PC-3 (cell line): ENCODE measurements around the gene TBC1D5. TPM values are rescaled to one million over a fixed set of nuclear protein-coding genes. Genes with fewer than 3 reads are reported as not detected.

Source experiments
- ATAC-seq: fragments of 200-7000 bp; cut with Tn5 transposase; 2 replicates; pipeline ENCODE4 v1.9.1; 2020; ENCODE audit warnings: mild to moderate bottlenecking, moderate library complexity
- BruUV-seq: library from RNA; stranded (reverse); fragments of 400-500 nt; replicated peaks from 2 replicates; lab custom pipeline; 2021; lab: Mats Ljungman, UMichigan
- CTCF ChIA-PET: fragments of 300-600 bp; sonication (Branson Sonifier 250); formaldehyde crosslinking; loops from one replicate; lab custom pipeline; 2022; ENCODE audit warnings: antibody characterized with exemption; lab: Charles Lee
- POLR2A ChIA-PET: fragments of 300-600 bp; sonication (Branson Sonifier 250); formaldehyde crosslinking; loops from one replicate; lab custom pipeline; 2022; ENCODE audit warnings: antibody characterized with exemption; ENCODE audit not compliant: unreplicated experiment; lab: Charles Lee
- DNase-seq: peaks from one replicate; pipeline ENCODE4 v3.0.0-alpha.2; 2015
- H2AFZ ChIP-seq: fragments of 300-600 bp; sonication (generic); 2 replicates; pipeline ENCODE4 v1.6.0; 2016; ENCODE audit warnings: antibody characterized with exemption, low read length
- H3F3A ChIP-seq: fragments of 300-600 bp; sonication (generic); one replicate; pipeline ENCODE4 v1.6.0; 2017; ENCODE audit warnings: antibody characterized with exemption, low read length, control low read depth, mild to moderate bottlenecking; ENCODE audit not compliant: unreplicated experiment
- H3K27ac ChIP-seq: fragments of 300-600 bp; sonication (generic); 2 replicates; pipeline ENCODE4 v1.5.1; 2016; ENCODE audit warnings: mild to moderate bottlenecking, low read length
- H3K27me3 ChIP-seq: fragments of 300-600 bp; sonication (generic); 2 replicates; pipeline ENCODE4 v1.6.1; 2016; ENCODE audit warnings: low read length, mixed read lengths
- H3K36me3 ChIP-seq: fragments of 300-600 bp; sonication (generic); 2 replicates; pipeline ENCODE4 v1.6.1; 2016; ENCODE audit warnings: low read depth, mixed run types, low read length, mixed read lengths
- H3K4me1 ChIP-seq: fragments of 300-600 bp; sonication (generic); 2 replicates; pipeline ENCODE4 v1.5.1; 2016; ENCODE audit warnings: low read length; ENCODE audit not compliant: insufficient read depth
- H3K4me2 ChIP-seq: fragments of 300-600 bp; sonication (generic); 2 replicates; pipeline ENCODE4 v1.6.0; 2016; ENCODE audit warnings: low read length
- H3K4me3 ChIP-seq: fragments of 300-600 bp; sonication (generic); 2 replicates; pipeline ENCODE4 v1.5.1; 2016; ENCODE audit warnings: mild to moderate bottlenecking, low read length, mixed read lengths
- H3K79me2 ChIP-seq: fragments of 300-600 bp; sonication (generic); 2 replicates; pipeline ENCODE4 v1.6.1; 2017; ENCODE audit warnings: low read length, mixed read lengths
- H3K9ac ChIP-seq: fragments of 300-600 bp; sonication (generic); 2 replicates; pipeline ENCODE4 v1.6.0; 2016; ENCODE audit warnings: mild to moderate bottlenecking, low read length
- H3K9me2 ChIP-seq: fragments of 300-600 bp; sonication (generic); replicated peaks from 2 replicates; pipeline ENCODE4 v1.6.1; 2016; ENCODE audit warnings: mixed run types, low read length, mixed read lengths
- H3K9me3 ChIP-seq: fragments of 300-600 bp; sonication (generic); 2 replicates; pipeline ENCODE4 v1.6.1; 2016; ENCODE audit warnings: low read length, mixed read lengths
- H4K20me1 ChIP-seq: fragments of 300-600 bp; sonication (generic); 2 replicates; pipeline ENCODE4 v1.6.1; 2016; ENCODE audit warnings: low read length, mixed read lengths
- EZH2 ChIP-seq: fragments of 300-600 bp; sonication (generic); IDR thresholded peaks from one replicate; pipeline ENCODE4 v1.6.1; 2017; ENCODE audit warnings: antibody characterized with exemption, mild to moderate bottlenecking, low read length; ENCODE audit not compliant: unreplicated experiment
- EZH2phosphoT487 ChIP-seq: fragments of 300-600 bp; sonication (generic); IDR thresholded peaks from 2 replicates; pipeline ENCODE4 v1.6.1; 2018; ENCODE audit warnings: mild to moderate bottlenecking, antibody characterized with exemption, low read length, borderline replicate concordance
- intact Hi-C: fragments of 100-400 bp; cut with micrococcal nuclease; formaldehyde crosslinking; loops from 2 replicates; pipeline ENCODE4 v1.9.0; 2023
- total RNA-seq: library from RNA; depleted of rRNA; stranded (reverse); fragments of >200 nt; gene quantifications from 2 replicates; pipeline ENCODE4 v1.2.3, GENCODE V29; 2014
- TF ChIP-seq, protein P1 (sequence below): fragments of 300-600 bp; sonication (generic); conservative IDR thresholded peaks from 2 replicates; pipeline ENCODE4 v1.5.1; 2017; ENCODE audit warnings: antibody characterized with exemption, low read depth, mild to moderate bottlenecking, low read length

Gene TBC1D5
- total RNA-seq, 1 experiment from 2014 or later = 54.5 TPM

GRCh38 chr3:17315897-17316296 is 426.5 kb downstream of the TBC1D5 start:
- no peaks in the 10 kb centered on the region for H3K9me2 ChIP-seq
- no peaks in the 10 kb centered on the region for H3K9me3 ChIP-seq
- ATAC-seq (no peak), DNase-seq (no peak)
- BruUV-seq = no TSS peak
- no peak overlapping the region for H3K4me2 ChIP-seq
- no peaks in the 10 kb centered on the region for H4K20me1 ChIP-seq
- no peak overlapping the region for H3K27ac ChIP-seq
- no peak overlapping the region for H3K9ac ChIP-seq
- no peak overlapping the region for H2AFZ ChIP-seq
- H3K4me3 ChIP-seq = no peak overlapping the region
- no peaks in the 10 kb centered on the region for H3F3A ChIP-seq
- intact Hi-C loops = no loop called here
- no peaks in the 10 kb centered on the region for H3K27me3 ChIP-seq
- H3K36me3 ChIP-seq = no peaks in the 10 kb centered on the region
- TF ChIP-seq, protein P1, sequence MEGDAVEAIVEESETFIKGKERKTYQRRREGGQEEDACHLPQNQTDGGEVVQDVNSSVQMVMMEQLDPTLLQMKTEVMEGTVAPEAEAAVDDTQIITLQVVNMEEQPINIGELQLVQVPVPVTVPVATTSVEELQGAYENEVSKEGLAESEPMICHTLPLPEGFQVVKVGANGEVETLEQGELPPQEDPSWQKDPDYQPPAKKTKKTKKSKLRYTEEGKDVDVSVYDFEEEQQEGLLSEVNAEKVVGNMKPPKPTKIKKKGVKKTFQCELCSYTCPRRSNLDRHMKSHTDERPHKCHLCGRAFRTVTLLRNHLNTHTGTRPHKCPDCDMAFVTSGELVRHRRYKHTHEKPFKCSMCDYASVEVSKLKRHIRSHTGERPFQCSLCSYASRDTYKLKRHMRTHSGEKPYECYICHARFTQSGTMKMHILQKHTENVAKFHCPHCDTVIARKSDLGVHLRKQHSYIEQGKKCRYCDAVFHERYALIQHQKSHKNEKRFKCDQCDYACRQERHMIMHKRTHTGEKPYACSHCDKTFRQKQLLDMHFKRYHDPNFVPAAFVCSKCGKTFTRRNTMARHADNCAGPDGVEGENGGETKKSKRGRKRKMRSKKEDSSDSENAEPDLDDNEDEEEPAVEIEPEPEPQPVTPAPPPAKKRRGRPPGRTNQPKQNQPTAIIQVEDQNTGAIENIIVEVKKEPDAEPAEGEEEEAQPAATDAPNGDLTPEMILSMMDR = no peak
- no peak for TF ChIP-seq EZH2
- TF ChIP-seq EZH2phosphoT487 = no peak
- no peaks in the 10 kb centered on the region for H3K4me1 ChIP-seq
- no peaks in the 10 kb centered on the region for H3K79me2 ChIP-seq
- POLR2A ChIA-PET = no interaction called here
- CTCF ChIA-PET = no interaction called here

DNA sequence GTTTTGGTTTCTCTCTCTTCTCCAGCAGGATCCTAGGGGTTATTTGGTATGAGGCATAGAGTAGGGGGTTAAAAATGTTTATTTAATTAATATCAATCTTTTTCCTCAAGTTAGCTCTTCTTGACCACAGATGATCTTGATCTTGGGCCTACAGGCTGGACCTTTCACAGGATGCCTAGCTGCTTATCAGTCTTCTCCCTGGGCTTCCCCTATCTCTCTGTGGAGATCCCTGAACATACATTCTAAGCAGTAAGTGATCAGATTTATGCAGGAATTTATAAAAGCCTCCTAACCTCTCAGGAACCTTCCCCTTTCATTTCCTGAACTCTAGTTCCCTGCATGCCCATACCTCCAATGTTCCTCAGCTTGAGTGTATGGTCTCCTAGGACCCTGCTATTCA is 428.3 kb downstream of the TBC1D5 start:
- POLR2A ChIA-PET = no interaction called here
- H4K20me1 ChIP-seq = no peaks in the 10 kb centered on the region
- no peak for DNase-seq
- ATAC-seq = no peak
- H3K4me2 ChIP-seq = no peak overlapping the region
- H3K27ac ChIP-seq = no peak overlapping the region
- intact Hi-C loops = no loop called here
- no peak overlapping the region for H3K4me3 ChIP-seq
- H3K79me2 ChIP-seq = no peaks in the 10 kb centered on the region
- no TSS peak for BruUV-seq
- no peak overlapping the region for H2AFZ ChIP-seq
- no peaks in the 10 kb centered on the region for H3K36me3 ChIP-seq
- no peaks in the 10 kb centered on the region for H3K9me2 ChIP-seq
- H3K9me3 ChIP-seq = no peaks in the 10 kb centered on the region
- H3K4me1 ChIP-seq = no peaks in the 10 kb centered on the region
- H3K9ac ChIP-seq = no peak overlapping the region
- no peaks in the 10 kb centered on the region for H3F3A ChIP-seq
- CTCF ChIA-PET = no interaction called here
- TF ChIP-seq, protein P1 = no peak
- TF ChIP-seq EZH2 = no peak
- TF ChIP-seq EZH2phosphoT487 = no peak
- no peaks in the 10 kb centered on the region for H3K27me3 ChIP-seq

GRCh38 chr3:17313746-17314145 is 428.7 kb downstream of the TBC1D5 start:
- TF ChIP-seq, protein P1 = no peak
- TF ChIP-seq EZH2 (no peak), EZH2phosphoT487 (no peak)
- no peak overlapping the region for H2AFZ ChIP-seq
- ChIA-PET POLR2A (no interaction called here), CTCF (no interaction called here)
- H3K27me3 ChIP-seq = no peaks in the 10 kb centered on the region
- H3K4me2 ChIP-seq = no peak overlapping the region
- no peak for ATAC-seq
- H3K79me2 ChIP-seq = no peaks in the 10 kb centered on the region
- no peaks in the 10 kb centered on the region for H3K9me2 ChIP-seq
- no peak overlapping the region for H3K9ac ChIP-seq
- H3K9me3 ChIP-seq = no peaks in the 10 kb centered on the region
- no peaks in the 10 kb centered on the region for H3F3A ChIP-seq
- no peak overlapping the region for H3K4me3 ChIP-seq
- H3K36me3 ChIP-seq = no peaks in the 10 kb centered on the region
- intact Hi-C loops = no loop called here
- no TSS peak for BruUV-seq
- H3K4me1 ChIP-seq = no peaks in the 10 kb centered on the region
- no peak overlapping the region for H3K27ac ChIP-seq
- no peak for DNase-seq
- no peaks in the 10 kb centered on the region for H4K20me1 ChIP-seq
